Adrenal gland (tissue), 5 donors: ENCODE data around the gene SPDYA.

Experiments
- CTCF ChIP-seq, 6 experiments: fragments of 450-650 bp in 4 of 6; fragments of 200-600 bp in 2 of 6; sonication (generic) in 1 of 6; IDR thresholded peaks; 1 replicate in 5 of 6; 2 replicates in 1 of 6; pipeline versions ENCODE4 v1.5.1 to v1.8.0; 2016 to 2021; ENCODE audit warnings: antibody characterized with exemption in 6 of 6, mild to moderate bottlenecking in 2 of 6, moderate library complexity in 1 of 6
- POLR2A ChIP-seq, 2 donors: fragments of 450-650 bp; IDR thresholded peaks; one replicate each; pipeline ENCODE4 v1.6.1; 2017; ENCODE audit warnings: antibody characterized with exemption in 2 of 2, mild to moderate bottlenecking in 2 of 2, moderate library complexity in 1 of 2
- donor health status: DM: no; HTN: no; CAD: no.

- no peak for TF ChIP-seq CTCF (IDR thresholded peaks at IDR 0.05)
- no peak for TF ChIP-seq POLR2A (IDR thresholded peaks at IDR 0.05)
Observed at GRCh38 chr2:28801726-28802125, 8.9 kb upstream of the SPDYA start.
